ENCODE results near the gene NKD1.
A peak's percentile ranks its signal among the peaks of the same experiment; 100 is the strongest.

The NKD1 gene

GRCh38 chr16:50662306-50662940, 114.2 kb downstream of the NKD1 start:
- in situ Hi-C loops (cut with HindIII; ENCODE audit: low pct_unique_long_range_greater_than_20kb, low sequenced_read_pairs): no loop called here

DNA sequence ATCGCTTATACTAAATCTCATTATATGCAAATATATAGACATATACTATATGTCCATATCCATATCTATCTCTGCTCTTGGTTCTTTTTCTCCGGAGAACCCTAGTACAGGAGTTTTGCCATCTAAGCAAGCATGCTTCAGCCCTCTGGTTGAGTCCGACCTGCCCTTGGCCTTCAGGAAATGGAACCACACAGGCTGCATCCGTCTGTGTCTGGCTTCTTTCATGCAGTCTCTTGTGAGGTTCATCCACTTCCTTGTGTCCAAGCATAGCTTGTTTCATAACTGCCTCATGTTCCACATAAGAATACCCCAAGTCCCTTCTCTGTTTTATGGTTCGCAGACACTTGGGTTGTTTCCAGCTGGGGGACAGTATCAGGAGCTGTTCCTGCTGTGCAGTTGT, 116.1 kb downstream of the NKD1 start:
- TF ChIP-seq JUND (IDR thresholded peaks at IDR 0.05; ENCODE audit: low read depth): no peak
- in situ Hi-C loops (cut with HindIII; ENCODE audit: low pct_unique_long_range_greater_than_20kb, low sequenced_read_pairs): no loop called here
- no peak for DNase-seq (ENCODE audit: low read depth in 1 of 2, low spot score in 1 of 2)

More at GRCh38 chr16:50662306-50662940, 114.2 kb downstream of the NKD1 start:
- DNase-seq (ENCODE audit: low read depth in 1 of 2, low spot score in 1 of 2): no peak
- no peak for TF ChIP-seq JUND (IDR thresholded peaks at IDR 0.05; ENCODE audit: low read depth)

DNA sequence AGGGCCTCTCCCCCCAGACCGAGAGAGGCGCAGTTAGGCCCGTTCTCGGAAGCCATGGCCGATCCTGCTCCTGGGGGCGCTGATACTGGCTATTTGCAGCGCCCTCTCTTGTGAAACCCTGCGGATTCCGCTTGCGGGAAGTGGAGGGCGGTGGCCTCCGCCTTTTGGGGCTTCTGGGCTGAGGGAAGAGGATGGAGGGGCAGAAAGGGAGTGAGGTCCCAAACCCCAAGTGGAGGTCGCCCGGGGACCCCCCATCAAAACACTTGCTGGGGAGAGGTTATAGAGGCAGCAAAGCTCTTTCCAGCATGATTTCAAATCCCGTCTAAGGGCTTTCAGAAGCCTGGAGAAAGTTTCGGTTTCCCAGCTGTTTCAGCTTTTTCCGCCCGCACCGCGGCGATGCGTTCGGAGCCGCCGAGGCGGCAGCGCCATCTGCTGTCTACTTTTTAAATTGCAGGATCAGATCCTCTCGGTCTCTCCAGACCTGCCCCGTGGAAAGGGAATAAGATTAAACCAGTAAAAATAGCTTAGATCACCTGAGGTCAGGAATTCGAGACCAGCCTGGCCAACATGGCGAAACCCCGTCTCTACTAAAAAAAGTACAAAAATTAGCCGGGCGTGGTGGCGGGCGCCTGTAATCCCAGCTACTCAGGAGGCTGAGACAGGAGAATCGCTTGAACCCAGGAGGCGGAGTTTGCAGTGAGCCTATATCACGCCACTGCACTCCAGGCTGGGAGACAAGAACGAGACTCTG, 117.1 kb downstream of the NKD1 start:
- TF ChIP-seq JUND (IDR thresholded peaks at IDR 0.05; ENCODE audit: low read depth): no peak
- peak; percentile 51 to 69 for DNase-seq (ENCODE audit: low read depth in 1 of 2, low spot score in 1 of 2)
- in situ Hi-C loops (cut with HindIII; ENCODE audit: low pct_unique_long_range_greater_than_20kb, low sequenced_read_pairs): no loop called here

DNA sequence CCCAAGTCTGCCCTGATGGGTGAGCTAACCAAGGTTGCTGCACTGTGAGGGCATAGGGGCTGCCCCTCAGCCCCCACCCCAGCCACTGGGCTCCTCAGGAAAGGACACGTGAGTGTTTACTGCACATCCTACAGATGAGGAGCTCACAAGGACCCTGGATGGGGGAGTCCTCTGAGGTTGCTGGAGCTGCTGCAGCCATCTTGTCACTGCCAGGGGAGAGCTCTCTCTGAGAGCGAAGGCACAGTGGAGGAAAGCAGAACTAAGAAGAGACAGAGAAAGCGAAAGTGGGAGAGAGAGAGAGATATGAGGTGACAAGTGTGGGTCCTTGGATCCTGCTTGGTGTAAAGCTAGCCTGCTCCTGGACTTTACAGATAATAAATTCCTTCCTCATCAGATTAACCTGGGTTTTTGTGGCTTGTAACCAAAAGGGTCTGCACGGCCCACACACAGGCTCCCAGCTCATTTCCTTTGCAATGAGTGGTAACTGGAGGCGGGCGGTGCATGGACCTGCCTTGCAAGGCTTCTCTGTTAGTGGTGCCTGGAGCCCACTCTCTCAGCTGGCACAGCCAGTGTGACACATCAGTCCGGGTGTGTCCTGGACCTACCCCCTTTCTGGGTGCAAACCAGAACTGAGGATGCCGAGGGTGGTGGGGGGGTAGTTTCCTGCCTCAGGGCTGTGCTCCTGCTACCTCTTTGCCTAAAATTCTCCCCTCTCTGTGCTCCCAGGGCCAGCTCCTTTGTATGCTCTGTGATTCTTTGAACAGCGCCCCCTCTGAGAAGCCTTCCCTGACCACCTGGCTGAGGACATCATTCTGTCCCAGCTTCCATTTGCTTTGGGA, 118.7 kb downstream of the NKD1 start:
- in situ Hi-C loops (cut with HindIII; ENCODE audit: low pct_unique_long_range_greater_than_20kb, low sequenced_read_pairs): no loop called here
- no peak for DNase-seq (ENCODE audit: low read depth in 1 of 2, low spot score in 1 of 2)
- no peak for TF ChIP-seq JUND (IDR thresholded peaks at IDR 0.05; ENCODE audit: low read depth)

GRCh38 chr16:50667497-50668367, 119.5 kb downstream of the NKD1 start:
- TF ChIP-seq JUND (IDR thresholded peaks at IDR 0.05; ENCODE audit: low read depth): no peak
- in situ Hi-C loops (cut with HindIII; ENCODE audit: low pct_unique_long_range_greater_than_20kb, low sequenced_read_pairs): no loop called here
- peak in 1 of 2 experiments; percentile 68 for DNase-seq (ENCODE audit: low read depth in 1 of 2, low spot score in 1 of 2)

DNA sequence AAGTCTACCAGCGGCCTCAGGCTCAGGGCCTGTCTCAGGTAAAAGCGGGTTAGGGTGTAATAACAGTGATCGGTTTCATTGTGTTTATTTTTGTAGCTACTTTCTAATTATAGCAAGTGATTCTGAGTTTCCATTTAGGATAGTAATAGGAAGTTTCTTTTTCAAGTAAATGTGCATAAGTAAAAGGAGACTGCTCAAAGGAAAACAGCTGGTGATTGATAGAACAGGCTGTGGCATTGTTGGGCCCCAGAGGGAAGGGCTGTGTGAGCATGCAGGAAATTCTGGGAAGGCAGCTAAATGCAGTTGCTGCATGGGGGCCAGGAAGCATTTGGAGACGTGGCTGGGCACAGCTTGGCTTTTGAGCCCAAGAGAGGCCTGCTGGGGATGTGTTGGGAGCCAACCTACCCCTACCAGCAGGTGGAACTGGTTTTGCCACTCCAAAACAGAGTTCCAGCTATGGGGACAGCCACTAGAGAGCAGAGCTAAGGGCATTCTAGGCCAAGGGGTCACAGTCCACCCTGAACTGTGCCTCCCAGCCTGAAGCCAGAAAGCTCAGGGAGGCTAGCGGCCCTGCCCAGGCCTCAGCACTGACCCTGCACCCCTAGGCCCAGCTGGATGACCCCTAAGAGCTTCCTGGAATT, 120.3 kb downstream of the NKD1 start:
- in situ Hi-C loops (cut with HindIII; ENCODE audit: low pct_unique_long_range_greater_than_20kb, low sequenced_read_pairs): no loop called here
- peak in 1 of 2 experiments; percentile 76 for DNase-seq (ENCODE audit: low read depth in 1 of 2, low spot score in 1 of 2)

GRCh38 chr16:50669741-50670140, 121.5 kb downstream of the NKD1 start:
- in situ Hi-C loops (cut with HindIII; ENCODE audit: low pct_unique_long_range_greater_than_20kb, low sequenced_read_pairs): no loop called here
- TF ChIP-seq JUND (IDR thresholded peaks at IDR 0.05; ENCODE audit: low read depth): no peak
- DNase-seq (ENCODE audit: low read depth in 1 of 2, low spot score in 1 of 2): no peak

More for the DNA sequence above, 120.3 kb downstream of the NKD1 start:
- no peak for TF ChIP-seq JUND (IDR thresholded peaks at IDR 0.05; ENCODE audit: low read depth)

- no peak for DNase-seq (ENCODE audit: low read depth in 1 of 2, low spot score in 1 of 2)
- no peak for TF ChIP-seq JUND (IDR thresholded peaks at IDR 0.05; ENCODE audit: low read depth)
- in situ Hi-C loops (cut with HindIII; ENCODE audit: low pct_unique_long_range_greater_than_20kb, low sequenced_read_pairs): no loop called here
These were observed 122.3 kb downstream of the NKD1 start for GRCh38 chr16:50670476-50670875.

GRCh38 chr16:50671644-50672260, 123.6 kb downstream of the NKD1 start:
- no peak for TF ChIP-seq JUND (IDR thresholded peaks at IDR 0.05; ENCODE audit: low read depth)
- in situ Hi-C loops (cut with HindIII; ENCODE audit: low pct_unique_long_range_greater_than_20kb, low sequenced_read_pairs): no loop called here
- DNase-seq (ENCODE audit: low read depth in 1 of 2, low spot score in 1 of 2): peak in 1 of 2 experiments; percentile 62

GRCh38 chr16:50673496-50674275, 125.5 kb downstream of the NKD1 start:
- in situ Hi-C loops (cut with HindIII; ENCODE audit: low pct_unique_long_range_greater_than_20kb, low sequenced_read_pairs): no loop called here
- no peak for DNase-seq (ENCODE audit: low read depth in 1 of 2, low spot score in 1 of 2)
- no peak for TF ChIP-seq JUND (IDR thresholded peaks at IDR 0.05; ENCODE audit: low read depth)

Measured in T47D (cell line).